Activated effector memory CD4-positive, alpha-beta T cell treated with Interleukin-2 at 50 U/mL for 16 hours (primary cell): ENCODE results near the gene LRRC32.

ENCODE experiments used
- DNase-seq: peaks from one replicate; pipeline ENCODE4 v3.0.0-alpha.2; 2020

LRRC32 gene

DNA sequence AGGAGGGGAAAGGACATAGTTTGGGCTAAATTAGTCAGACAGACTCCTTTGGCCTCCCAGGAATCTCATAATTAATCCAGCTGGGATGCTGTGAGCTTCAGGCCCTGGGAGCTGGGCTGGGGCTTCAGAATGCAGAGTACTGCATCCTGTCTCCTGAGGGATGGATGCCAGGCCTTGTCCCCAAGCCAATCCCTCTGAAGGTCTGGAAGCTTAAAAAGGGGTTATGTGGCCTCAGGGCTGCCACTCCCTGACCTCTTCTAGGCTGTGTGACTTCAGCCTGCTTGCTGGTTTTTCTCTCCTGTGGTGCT, 6.9 kb upstream of the LRRC32 start:
- no peak for DNase-seq

DNA sequence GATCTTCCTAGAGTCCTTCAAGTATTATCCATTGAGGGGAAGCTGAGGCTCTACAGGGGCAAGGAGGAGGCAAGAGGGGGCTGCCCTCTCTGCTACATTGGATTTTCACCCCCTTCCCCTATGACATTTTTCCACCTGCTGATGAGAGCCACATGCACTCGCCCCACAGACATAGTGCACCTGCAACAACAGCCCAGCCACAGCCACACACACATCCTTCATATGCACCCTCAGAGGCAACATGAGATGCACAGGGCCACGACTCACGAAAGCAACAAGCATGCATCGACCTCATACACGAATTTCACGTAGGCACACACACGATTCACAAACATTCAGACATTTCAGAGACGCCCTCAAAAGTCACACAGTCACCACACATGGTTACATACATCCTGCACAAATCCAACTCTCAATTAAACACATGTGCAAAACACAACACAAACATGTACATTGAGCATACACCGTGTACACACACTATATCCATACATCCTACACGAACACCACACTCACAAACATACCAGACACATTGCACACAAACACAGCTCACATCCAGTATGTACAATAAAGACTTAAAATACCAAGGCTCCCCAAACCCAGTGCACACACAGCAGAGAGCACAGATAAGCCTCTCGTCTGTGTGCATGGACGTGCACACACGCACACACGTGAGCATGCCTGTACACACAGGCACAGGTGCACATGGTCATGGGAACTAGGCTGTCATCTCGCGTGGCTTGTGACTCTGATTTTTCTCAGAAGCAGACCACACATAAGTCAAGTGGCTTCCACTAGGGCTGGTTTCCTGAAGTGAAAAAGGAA, 6.3 kb upstream of the LRRC32 start:
- no peak for DNase-seq

DNA sequence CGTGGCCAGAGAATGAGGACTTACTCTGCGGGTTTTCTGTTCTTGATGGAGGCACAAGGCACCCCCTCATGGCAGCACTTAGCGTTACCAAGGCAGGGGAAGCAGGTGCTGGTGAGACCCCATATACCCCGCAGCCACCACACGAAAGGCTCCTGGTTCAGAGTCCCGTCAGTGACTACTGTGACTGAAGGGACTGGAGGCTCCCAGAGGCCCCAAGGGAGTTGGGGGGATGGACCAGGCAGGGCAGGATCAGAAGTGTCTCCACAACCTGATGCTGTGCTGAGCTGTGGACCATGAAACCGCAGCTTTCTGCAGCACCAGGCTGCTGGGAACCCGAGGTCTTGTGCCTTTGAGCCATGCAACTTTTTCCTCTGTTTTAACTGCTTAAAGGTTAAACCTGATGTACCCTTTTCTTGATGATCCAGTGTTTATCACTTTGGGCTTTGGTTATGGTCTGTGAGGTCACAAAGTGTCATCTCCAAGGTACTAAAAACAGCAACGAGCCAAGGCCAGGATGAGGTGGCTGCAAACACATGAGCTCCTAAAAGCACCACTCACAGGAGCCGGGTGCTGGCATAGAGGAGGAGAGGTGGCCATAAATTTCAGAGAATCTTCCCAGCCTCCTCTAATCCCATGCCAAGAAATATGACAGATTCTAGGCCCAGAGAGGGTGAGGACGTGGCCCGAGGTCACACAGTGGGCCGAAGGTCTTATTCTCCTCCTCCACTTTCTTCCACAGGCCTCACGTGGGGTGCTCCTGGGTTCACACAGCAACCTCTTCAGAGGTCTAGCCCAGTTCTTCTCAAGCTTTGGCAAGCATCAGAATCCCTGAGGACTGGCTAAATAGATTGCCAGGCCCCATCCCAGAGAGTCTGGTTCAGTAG, 4.2 kb upstream of the LRRC32 start:
- DNase-seq = no peak

DNA sequence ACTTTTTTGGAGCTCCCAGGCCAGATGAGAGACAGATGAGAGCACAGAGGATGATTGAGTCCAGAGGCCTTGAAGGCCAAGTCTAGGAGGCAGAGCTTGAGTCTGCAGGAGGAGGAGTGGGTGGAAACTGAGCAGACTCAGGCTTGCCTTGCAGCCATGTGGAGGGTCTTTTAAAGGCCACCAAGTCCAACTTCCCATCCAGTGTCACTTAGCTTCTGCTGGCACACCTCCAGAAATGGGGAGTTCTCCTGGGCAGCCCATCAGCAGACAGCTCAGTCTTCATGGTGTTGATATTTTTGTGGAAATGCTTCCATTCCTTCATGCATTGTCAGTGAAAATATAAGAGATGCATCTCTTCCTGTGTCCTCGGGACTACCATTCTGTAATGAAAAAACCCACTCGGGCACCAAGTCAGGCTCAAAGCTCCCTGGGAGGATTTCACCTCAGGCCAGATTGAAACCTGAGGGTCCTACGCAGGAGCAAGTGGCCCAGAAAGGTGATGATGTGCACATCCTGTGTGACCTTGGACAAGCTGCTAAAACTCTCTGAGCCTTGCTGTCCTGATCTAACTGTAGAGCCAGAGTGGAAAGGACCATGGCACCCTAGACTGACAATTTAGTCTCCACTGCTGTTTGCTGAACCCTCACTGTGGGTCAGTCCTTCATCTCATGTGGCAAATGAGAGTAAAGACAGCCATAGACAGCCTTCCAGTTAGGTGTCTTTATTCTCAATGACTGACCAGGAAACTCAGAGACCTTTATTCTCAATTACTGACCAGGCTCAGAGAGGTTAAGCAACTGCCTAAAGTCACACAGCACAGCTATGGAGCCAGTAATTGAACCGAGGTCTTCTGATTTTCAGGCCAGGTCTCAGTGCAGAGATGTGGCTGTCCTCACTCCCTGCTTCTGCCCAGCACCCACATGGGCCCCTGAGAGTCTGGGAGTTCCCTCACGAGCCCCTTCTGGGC, 2.9 kb upstream of the LRRC32 start:
- DNase-seq = no peak

DNA sequence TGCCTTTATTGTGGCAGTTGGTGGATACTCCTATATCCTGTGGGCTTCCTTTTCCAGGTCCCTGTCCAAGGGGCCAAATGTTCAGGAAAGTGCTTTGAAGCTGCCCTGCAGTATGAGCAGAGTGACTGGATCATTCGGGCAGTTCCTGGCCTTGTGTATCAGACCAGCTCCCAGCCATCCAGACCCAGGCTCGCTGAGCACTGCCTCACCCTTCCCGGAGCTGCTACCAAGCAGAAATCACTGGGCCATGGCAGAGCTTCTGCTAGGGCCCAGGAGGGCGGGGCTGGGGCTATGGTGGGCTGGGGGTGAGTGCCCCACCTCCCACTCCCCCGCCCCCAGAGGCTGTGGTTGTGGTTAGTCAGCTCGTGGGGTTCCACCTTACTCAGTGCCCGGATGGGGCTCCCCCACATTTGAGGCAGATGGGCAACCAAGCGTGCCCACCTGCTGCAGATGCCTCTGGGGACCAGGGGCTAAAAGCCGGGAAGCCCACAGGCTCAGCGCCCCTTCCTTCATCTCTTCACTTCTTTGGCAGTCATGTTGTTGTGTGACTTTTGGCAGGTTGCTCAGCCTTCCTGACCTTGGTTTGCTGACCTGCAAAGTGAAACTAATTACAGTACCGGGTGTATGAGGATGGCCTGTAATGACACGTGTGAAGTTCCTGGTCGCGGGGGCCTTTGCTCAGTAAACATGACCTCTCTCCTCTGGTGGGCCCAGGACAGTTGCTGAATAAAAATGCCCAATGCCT, 2.1 kb upstream of the LRRC32 start:
- DNase-seq = peak; percentile 12

DNA sequence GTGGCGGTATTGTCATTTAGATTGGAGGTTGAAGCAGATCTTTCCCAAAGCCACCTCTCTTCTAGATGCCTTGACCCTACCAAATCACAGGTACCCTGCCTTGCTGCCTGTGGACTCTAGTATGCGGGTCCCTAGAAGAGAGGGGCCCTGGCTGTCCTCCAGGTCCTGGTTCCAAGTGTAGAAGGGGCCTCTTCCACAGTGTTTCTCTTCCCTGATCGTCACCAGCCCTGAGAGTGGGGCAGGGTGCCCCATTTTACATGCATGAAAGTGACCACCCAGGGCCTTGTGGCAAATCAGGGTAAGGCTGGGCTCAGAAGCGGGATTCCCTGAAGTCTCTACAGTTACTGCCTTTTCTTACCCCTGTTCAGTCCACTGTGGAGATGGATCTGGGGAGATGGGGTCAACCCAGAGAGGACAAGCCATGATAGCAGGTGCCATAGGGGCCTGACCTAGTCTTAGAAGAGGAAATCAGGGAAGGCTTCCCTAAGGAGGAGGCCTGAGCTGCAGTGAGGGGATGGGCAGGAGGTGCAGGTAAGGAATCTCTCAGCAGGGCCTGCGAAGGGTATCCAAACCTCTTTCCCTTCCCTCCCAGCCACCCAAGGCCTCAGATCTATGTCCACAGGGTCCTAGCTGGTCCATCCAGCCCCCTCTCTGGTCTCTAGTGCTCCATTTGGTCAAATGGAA, 1.2 kb upstream of the LRRC32 start:
- no peak for DNase-seq

DNA sequence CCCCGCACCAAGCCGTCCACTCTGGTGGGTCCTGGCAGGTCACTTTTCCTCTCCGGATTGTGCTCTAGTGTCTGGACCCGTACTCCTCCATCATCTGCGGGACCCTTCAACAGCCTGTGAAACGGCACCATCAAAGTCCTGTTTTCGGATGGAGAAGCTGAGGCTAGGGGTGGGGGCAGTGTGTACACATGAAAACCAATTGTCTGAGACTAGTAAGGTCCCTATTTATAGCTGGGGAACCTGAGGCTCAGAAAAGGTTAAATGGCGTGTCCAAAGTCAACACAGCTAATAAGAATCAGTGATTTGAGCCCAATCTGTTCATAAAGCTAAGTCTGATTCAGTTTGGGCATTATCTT, 668 bp upstream of the LRRC32 start:
- no peak for DNase-seq

DNA sequence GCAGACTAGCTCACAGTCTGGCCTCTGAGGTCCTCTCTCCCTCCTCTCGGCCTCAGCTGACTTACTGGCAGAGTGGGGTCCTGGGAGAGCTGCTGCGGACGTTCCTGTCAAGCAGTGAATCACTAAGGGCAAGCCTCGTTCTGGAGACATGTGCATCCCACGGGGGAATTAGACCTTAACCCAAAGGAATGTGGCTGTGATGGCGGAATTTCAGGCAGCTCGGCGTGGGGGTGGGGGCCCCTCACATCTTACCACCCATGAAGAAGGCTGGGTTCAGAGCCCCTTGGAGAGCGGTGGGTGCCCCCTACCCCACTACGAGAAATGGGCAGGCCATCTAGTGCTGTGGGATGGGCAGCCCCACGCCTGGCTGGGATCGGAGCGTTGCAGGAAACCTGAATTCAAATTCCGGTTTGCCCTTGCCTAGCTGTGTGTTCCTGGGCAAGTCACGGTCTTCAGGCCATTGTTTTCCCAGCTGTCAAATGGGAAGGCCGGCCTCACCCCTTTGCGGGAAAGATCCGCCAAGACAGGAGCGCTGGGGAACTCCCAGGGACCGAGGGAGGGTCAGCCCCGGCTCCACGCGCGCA, 554 bp downstream of the LRRC32 start:
- DNase-seq = no peak

DNA sequence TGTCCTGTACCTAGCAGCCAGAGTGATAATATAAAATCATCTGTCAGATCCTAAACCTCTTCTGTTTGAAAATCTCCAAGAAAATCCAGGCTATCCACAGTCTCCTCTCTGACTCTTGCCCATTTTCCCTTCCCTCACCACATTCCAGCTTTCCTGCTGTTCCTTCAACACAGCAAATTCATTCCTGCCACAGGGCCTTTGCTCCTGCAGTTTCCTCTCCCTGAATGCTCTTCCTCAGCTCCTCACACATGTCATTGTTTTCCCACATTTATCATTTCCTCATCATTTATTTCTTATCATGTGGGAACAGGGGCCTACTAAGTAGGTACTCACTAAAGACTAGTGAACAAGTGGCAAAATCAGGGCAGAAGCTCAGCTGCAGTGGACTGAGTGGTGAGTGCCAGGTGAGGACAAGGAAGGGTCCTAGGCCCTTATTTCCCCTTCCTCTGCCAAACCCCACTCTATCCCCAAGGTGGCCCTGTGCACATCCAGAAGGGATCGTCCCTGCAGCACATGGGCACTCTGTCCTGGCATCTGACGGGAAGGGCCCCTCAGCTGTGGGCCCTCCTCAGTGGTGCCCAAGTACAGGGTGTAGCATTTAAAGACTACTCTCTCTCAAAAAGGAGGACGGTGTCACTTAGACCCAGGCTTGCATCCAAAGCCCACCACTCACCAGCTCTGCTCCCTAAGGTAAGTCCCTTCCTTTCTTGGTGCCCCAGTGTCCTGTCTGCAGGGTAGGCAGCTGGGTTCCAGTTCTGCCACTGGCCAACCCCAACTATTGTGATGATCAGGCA, 2.0 kb downstream of the LRRC32 start:
- no peak for DNase-seq

DNA sequence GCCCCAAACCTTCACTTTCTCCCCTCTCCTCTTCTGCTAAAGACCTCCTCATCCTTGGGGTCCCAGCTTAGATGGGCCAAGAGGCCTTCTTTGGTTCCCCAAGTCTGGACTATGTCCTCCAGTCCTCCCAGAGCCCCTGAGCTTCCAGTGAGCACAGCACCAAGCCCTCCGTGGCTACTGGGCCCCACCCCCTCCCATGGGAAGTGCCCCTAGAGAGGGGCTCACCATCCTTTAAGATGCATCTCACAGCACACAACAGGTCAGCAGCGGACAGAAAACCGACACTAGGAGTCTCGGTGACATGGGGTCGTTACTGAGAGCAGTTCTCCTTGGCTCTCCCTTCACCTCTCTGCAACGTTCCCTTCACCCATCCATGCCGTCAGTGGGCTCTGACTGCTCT, 2.7 kb downstream of the LRRC32 start:
- no peak for DNase-seq

DNA sequence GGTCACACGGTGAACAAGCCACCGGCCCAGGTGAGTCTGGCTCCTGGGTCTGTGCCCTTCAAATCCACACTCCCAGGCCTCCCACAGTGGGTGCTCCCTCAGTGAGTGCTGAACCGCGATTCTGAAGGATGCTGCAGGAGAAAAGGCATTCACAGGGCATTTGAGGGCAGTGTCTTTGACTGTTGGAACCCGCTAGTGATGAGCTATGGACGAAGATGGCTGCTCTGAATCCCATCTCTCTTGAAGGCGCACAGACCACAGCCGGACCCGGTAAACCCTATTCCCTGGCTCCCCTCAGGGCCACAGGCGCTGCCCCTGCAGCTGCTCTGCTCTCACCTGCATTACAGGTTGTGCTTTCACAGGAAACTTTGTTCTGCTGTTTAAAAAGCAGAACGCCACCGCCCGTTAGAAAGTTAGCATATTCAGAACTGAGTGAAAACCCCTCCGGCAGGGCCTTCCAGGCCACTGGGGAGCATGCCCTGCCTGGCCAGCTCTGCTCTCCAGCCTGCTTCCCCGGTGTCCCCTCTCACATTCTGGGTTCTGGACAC, 3.2 kb downstream of the LRRC32 start:
- no peak for DNase-seq

DNA sequence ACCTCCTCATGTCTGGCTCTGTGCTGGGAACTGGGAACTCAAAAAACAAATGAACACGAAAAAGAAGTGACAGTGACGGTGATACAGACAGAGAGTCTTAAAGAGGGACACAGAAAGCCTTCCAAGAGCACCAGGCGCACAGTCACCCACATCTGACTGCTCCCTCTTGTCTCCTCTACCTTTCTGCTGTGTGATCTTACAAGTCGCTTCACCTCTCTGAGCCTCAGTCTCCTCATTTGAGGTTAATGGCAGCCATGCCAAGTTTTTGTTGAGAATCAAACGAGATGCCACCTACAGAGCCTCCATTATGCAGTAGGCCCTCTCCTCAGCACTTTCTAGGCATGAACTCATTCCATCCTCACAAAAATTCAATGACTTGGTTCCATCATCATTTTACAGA, 3.7 kb downstream of the LRRC32 start:
- no peak for DNase-seq

DNA sequence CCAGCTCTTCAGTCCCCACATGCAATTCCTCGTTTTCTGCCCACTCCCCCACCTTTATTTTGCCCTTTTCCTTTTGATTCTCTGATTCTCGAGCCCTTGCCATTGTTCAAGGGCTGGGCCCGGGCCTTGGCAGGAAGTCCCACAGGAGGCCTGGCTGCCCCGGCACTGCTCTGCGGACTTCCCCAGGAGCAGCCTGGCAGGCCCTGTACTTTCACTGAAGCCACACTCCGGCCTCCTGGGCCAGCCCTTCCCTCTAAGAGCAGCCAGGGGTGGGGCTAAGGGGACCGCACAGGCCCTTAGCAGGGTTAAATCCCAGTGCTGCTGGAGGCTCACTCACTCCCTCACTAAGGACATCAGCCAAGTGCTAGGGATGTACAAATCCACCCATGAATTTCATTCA, 4.1 kb downstream of the LRRC32 start:
- DNase-seq = no peak

DNA sequence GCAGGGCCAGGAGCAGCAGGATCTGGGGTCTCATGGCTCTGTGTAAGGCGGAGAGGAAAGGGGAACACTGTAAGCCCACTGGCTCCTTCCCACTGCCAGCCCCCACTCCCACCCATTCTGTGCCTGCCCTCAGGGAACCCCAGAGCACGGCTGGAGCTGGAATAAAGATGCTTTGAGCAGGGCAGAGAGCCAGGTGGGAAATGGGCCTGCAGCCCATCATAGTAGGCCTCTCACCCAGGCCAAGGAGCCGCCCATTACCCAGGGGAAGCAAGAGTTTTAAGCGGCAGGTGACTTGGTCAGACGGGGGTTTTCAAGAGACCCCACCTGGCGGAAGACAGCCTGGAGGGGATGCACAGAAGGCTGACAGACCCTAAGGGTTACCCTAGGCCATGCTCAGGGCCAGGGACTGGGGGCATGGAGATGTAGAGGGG, 4.6 kb downstream of the LRRC32 start:
- DNase-seq = no peak

DNA sequence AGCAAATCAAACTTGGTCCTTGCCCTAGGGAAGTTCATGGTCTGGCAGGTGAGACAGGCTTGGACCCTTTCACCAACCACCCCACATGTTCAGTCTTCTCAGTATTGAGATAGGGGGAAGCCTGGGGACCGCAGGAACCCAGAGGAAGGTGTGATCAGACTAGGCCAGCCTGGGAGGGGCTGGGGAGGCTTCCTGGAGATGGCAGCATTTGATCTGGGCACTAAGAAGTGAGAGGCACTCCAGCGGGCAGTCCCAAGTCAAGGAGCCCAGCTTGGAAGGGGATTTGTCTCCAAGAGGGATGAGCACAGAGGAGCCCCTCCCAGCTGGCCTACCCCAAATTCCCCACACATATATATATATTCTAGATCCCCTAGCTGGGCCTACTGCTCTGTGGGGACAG, 5.4 kb downstream of the LRRC32 start:
- no peak for DNase-seq

DNA sequence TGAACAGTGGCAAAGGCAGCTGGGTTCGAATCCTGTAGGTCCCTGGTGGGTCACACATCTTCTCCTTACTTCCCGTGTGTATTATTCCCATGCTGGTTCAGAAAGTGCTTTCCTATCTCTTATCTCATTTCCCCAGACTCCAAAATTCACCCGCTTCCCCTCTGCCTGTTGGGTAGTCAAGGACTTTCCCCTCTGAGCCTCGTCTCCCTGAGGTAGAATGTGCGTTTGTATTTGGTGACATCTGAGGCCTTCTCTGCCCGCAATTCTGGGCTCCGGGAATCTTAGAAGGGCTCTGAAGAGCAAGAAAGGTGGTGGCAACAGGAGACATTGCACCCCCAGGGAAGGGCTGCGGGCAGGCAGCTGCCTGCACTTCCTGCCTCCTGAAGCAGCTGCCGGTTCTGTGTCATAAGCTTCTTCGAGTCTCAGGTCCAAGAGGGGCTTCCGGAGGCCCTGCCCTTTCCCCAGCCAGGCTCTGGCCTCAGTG, 5.9 kb downstream of the LRRC32 start:
- DNase-seq = no peak

DNA sequence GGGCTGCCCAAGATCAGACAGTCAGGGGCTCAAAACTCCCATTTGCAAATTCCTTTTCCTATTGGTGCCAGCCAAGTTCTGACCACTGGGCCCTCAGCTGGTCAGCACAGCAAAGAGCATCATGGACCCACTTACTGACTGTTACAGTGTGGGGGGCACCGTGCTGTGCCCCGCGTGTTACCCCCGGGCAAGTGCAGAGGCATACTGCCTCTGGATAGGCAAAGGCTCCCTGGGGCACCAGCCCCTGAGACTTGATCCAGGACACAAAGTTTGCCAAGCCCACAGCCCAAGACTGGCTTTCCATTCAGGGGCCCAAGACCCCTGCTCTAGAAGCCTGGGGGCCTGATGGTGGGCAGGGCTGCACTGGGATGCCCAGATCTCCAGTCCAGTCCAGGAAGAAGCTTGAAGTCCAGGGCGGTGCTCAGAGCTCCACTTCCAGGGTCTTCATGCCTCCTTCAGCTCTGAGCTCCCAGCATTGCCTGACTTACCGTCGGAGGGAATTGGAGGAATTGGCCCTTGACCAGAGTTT, 6.6 kb downstream of the LRRC32 start:
- no peak for DNase-seq

DNA sequence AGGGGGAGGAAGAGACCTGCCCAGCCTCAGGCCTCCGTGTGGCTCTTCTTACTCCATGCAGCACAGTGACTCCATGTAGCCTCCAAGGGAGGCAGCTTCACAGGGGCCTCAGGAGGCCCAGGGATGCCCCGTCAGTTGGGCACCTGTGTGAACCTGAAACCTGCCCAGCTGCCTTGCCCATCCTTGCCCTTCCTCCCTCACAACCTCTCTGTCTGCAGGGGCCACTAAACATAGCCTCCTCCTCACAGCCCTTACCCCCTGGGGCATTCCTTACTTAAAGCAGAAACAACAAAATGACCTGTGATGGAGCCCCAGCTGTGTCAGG, 7.1 kb downstream of the LRRC32 start:
- no peak for DNase-seq

DNA sequence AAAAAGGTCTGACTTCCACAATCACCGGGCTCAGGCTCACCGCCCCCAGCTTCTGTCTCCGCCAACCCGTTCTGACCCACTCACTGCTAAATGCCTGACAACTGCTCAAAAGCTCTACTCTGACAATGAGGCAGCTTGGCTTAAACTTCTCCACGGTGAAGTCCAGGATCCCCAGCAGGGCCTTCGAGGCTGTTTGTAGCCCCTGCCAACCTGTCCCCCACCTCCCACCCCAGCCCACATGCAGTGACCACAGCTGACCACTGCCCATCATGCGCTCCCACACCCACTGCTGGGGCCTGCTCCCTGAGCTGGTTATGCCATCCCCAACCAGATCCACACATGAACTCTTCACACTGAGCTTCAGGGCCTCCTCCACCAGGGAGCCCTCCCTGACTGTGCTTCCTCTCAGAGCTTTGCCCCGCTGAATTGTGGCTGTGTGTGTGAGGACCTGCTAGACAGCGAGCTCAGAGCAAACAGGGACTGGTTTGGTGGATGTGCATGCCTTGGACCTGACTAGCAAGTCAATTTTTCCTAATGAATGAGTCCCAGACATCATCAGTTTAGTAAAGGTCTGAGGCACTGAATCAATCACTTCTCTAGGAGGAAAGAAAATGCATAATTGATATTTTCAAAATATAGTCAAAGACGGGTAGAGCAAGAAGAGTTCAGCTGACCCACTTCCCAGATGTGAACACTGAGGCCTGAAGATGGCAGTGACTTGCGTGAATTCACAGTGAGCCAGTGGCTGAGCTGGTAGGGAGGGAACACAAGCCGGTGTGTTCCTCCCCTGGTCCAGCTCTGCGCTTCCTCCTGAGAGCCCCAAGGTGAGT, 7.7 kb downstream of the LRRC32 start:
- DNase-seq = no peak
